Stomach (tissue), 4 donors: ENCODE measurements around the gene SLAMF1.

Source experiments
- CTCF ChIP-seq, 7 experiments: fragments of 450-650 bp in 4 of 7; fragments of 200-600 bp in 3 of 7; sonication (generic) in 3 of 7; IDR thresholded peaks; one replicate each; pipeline ENCODE4 v1.5.1; 2016 to 2019; ENCODE audit warnings: antibody characterized with exemption in 7 of 7, control low read depth in 2 of 7, mild to moderate bottlenecking in 1 of 7
- EP300 ChIP-seq: sonication (generic); formaldehyde crosslinking; IDR thresholded peaks from one replicate; pipeline ENCODE4 v1.6.1; 2017; ENCODE audit warnings: antibody characterized with exemption

DNA sequence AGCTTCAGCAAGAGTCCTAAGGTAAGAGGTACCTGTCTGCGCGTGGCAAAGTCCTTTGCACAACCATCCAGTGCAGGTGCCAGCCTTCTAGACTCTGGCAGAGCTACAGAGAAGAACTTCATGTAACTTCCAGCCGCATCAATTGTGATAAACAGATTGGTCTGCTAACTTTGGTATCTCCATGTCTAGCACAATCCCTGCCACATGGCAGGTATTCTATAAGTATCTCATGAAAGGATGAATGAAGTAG lies 35.0 kb upstream of the SLAMF1 start:
- TF ChIP-seq CTCF (IDR thresholded peaks at IDR 0.05) (no peak), EP300 (no peak)
